Immature natural killer cell (primary cell): Measurements from ENCODE around the gene DPEP3. TPM values are rescaled to one million over a fixed set of nuclear protein-coding genes. Genes with fewer than 3 reads are reported as not detected.

ENCODE experiments used
- DNase-seq, 3 donors: peaks; one replicate each; pipeline ENCODE4 v3.0.0; 2022; ENCODE audit warnings: mixed read lengths in 1 of 3
- H3K27ac Mint-ChIP-seq, 6 donors: one replicate each; pipeline ENCODE4 v1.8.0; 2020; ENCODE audit warnings: mixed read lengths in 6 of 6, mild to moderate bottlenecking in 5 of 6, inconsistent platforms in 4 of 6, moderate library complexity in 3 of 6
- H3K27me3 Mint-ChIP-seq, 3 donors: one replicate each; pipeline ENCODE4 v1.8.0; 2020 to 2021; ENCODE audit warnings: low read depth in 3 of 3, mild to moderate bottlenecking in 3 of 3, mixed read lengths in 3 of 3, moderate library complexity in 3 of 3, inconsistent platforms in 1 of 3
- H3K36me3 Mint-ChIP-seq, 3 donors: one replicate each; pipeline ENCODE4 v1.8.0; 2020; ENCODE audit warnings: mixed read lengths in 3 of 3, inconsistent platforms in 2 of 3, mild to moderate bottlenecking in 2 of 3
- H3K4me1 Mint-ChIP-seq, 2 donors: one replicate each; pipeline ENCODE4 v1.8.0; 2020; ENCODE audit warnings: inconsistent platforms in 2 of 2, mild to moderate bottlenecking in 2 of 2, mixed read lengths in 2 of 2, moderate library complexity in 1 of 2
- H3K4me3 Mint-ChIP-seq, 5 donors: one replicate each; pipeline ENCODE4 v1.8.0; 2020; ENCODE audit warnings: mild to moderate bottlenecking in 5 of 5, mixed read lengths in 5 of 5, inconsistent platforms in 3 of 5, moderate library complexity in 3 of 5
- H3K9me3 Mint-ChIP-seq, 6 donors: one replicate each; pipeline ENCODE4 v1.8.0; 2020; ENCODE audit warnings: mild to moderate bottlenecking in 6 of 6, mixed read lengths in 6 of 6, inconsistent platforms in 4 of 6, moderate library complexity in 3 of 6
- polyA plus RNA-seq, 3 donors: library from polyadenylated mRNA; unstranded; fragments of 300-500 nt; fragmentation: Illumina TruSeq; gene quantifications; one replicate each; pipeline ENCODE4 v1.2.3, GENCODE V29; 2021

DPEP3 gene
- polyA plus RNA-seq, 3 donors from 2014 or later: 0.11 TPM; not detected in 2

DNA sequence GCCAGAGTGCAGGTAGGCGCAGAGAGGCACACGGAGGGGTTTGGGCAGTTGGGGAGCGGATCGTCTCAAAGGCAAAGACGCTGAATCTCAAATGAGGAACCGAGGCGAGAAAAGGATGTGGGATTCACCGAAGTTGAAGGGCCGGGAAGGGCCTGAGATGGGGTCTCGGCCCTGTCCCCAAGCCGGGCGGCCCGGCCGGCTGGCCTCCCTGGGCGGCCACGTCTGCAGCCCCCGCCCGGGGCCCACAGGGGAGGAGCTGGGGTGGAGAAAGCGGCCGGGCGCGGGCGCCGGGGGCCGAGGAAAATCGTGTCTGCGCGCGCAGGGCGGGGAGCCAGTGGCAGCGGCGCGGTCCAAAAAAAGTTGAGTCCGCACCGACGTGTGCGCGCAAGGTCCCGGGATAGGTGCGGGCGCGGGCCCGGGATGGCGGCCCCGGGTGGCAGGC lies 12.3 kb downstream of the DPEP3 start:
- peaks cover 24 to 25% of the 10 kb centered on the region in 2 donors for H3K4me1 Mint-ChIP-seq
- H3K36me3 Mint-ChIP-seq: peaks cover 0 to under 1% (median 0%) of the 10 kb centered on the region in 3 donors
- H3K27ac Mint-ChIP-seq: peak overlapping the region; percentile 66 to 95 (median 90)
- DNase-seq: peak in 2 of 3 donors; percentile 8 to 32
- H3K27me3 Mint-ChIP-seq: peaks cover 2 to 9% (median 5%) of the 10 kb centered on the region in 3 donors
- peak overlapping the region; percentile 89 to 96 (median 96) for H3K4me3 Mint-ChIP-seq
- H3K9me3 Mint-ChIP-seq: no peaks in the 10 kb centered on the region

DNA sequence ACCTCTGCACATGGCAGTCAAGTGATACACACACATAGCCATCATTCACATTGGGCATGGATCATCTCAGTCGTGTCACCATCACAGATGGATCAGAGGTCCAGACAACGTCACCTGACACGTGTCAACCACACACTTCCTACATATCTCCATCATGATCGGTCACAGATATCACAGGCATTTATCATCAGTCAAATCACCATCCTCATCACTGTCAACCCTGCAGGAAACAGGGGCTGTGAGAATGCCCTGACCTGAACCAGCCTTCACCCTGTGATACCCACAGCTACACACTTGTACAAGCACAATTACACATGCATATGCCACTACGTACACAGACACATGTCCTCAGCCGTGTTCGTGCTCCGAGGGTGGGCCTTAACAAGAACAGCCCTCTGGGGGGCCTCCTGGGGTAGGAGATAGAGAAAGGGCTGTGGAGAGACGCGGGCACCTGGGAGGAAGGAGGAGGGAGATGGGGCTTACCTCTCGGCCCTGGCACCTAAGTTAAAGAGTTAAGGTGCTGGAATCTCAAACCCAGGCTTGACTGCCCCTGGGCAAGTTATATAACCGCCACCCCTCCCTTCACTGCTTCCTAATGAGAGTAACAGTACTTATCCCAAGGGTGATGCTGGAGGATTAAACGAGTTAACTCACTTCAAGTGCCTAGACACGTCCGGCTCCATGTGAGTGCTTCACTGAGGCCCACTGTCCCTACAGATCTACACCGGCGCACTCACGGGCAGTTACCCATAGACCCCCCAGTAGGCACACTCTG lies 12.9 kb downstream of the DPEP3 start:
- H3K4me3 Mint-ChIP-seq: peak overlapping the region; percentile 89 to 96 (median 96)
- H3K9me3 Mint-ChIP-seq: no peaks in the 10 kb centered on the region
- peak overlapping the region; percentile 66 to 95 (median 90) for H3K27ac Mint-ChIP-seq
- H3K4me1 Mint-ChIP-seq: peaks cover 24 to 25% of the 10 kb centered on the region in 2 donors
- DNase-seq: peak; percentile 25 to 41 (median 36)
- H3K27me3 Mint-ChIP-seq: peaks cover 2 to 9% (median 5%) of the 10 kb centered on the region in 3 donors
- H3K36me3 Mint-ChIP-seq: peaks cover 0 to 4% (median 0%) of the 10 kb centered on the region in 3 donors

DNA sequence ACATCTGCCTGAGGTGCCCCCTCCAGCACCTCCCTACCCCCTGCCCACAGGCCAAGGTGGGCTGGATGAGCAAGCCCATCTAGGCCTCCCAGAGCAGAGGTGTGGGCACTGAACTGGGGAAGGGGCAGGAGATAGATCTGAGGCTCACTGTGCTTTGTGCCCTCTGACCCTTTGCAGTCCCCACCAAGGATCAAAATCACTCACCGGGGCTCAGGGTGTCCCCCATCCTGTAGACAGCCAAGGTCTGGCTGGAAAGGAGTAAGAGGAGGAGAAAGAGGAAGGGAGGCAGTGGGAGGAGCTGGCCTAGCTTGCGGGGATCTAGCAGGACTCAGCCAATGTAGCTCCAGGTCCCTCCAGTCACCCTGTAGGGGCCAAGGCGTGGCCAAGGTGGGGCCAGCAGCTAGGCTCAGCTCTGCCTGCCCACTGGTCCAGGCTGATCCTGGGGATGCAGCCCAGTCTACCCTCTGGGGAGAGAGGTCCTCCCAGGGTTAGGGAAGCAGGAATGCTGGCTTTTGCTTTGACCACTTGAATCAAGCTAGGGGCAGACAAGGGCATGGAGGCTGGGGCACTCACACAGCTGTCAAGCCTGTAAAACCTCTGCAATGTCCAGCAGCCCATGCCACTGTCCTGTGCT lies 13.6 kb downstream of the DPEP3 start:
- peaks cover 0 to 4% (median 0%) of the 10 kb centered on the region in 3 donors for H3K36me3 Mint-ChIP-seq
- no peak for DNase-seq
- H3K27ac Mint-ChIP-seq: peak overlapping the region in 5 of 6 donors; percentile 63 to 95 (median 88)
- H3K4me3 Mint-ChIP-seq: peak overlapping the region; percentile 89 to 96 (median 96)
- no peaks in the 10 kb centered on the region for H3K9me3 Mint-ChIP-seq
- peaks cover 2 to 9% (median 5%) of the 10 kb centered on the region in 3 donors for H3K27me3 Mint-ChIP-seq
- H3K4me1 Mint-ChIP-seq: peaks cover 24 to 25% of the 10 kb centered on the region in 2 donors

DNA sequence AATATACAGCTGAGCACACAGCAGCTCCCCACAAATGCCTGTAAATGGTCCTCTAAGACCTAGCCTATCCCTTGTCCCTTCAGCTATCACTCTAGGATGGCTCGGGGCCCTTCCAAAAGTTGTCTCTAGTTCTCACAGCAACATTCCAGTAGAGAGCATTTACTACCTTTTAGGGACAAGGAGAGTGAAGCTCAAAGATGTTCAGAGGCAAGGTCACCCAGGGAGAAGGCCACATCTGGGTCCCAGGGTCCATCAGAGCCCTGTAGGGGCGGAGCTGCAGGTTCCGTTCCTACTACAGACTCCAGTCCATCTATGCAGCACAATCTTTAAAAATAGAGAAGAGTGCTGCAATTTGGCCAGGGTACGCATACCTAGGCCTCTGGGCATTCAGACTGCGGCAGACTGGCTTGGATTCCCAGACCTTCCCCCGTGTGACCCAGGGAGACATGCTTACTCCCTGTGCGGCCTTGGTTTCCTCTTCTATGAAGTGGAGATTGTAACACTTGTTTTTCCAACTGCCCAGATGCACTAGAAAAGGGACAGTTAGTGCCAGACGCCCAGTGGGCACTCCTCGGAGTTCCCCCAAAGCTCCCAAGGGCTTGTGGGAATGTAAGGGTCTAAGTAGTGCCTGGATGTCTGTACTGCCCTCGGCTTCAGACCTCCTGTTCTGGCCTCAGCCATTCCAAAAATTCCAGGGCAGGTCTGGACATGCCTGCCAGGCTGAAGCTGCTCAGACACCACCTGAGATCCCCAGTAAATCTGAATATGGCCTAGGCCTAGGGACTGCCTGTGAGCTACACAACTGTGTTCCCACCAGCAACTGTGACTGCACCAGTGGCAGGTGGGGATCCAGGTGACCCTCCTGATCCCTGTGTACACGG lies 14.4 kb downstream of the DPEP3 start:
- no peak for DNase-seq
- Mint-ChIP-seq H3K27me3 (peaks cover 2 to 9% (median 5%) of the 10 kb centered on the region in 3 donors), H3K9me3 (no peaks in the 10 kb centered on the region), H3K4me1 (peaks cover 24 to 25% of the 10 kb centered on the region in 2 donors), H3K27ac (no peak overlapping the region), H3K36me3 (peaks cover 0 to 4% (median 3%) of the 10 kb centered on the region in 3 donors), H3K4me3 (no peak overlapping the region)

DNA sequence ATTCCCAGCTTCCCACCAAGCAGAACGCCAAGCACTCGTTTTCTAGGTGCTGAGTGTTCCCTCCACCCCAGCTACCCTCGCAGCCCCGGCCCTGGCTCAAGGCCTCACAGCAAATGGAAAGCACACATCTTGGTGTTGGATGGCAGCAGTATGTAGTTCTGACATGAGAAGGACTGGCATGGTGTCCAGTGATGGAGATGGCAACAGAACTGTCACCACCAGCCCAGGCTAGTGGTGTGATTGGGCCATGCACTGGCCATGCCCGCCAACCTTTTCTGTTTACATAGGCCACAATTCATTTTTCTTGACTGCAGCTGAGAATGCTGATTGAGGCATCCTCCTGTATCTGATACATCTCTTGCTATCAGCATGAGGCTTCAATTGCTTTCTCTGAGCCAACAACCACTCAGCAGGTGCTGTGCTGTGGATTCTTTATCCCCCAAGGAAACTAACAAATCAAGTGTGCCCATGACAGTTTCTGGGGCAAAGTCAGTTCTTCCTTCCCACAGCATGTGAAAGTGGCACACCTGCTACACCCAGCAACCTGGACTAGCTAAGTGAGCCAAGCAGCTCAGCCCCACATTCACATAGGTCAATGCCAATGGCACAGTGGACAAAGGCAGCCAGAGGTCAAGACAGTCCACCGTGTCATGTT lies 15.7 kb downstream of the DPEP3 start:
- Mint-ChIP-seq H3K4me3 (no peak overlapping the region), H3K36me3 (peaks cover 0 to 8% (median 4%) of the 10 kb centered on the region in 3 donors), H3K4me1 (peaks cover 22 to 24% of the 10 kb centered on the region in 2 donors), H3K27me3 (peaks cover 2 to 9% (median 3%) of the 10 kb centered on the region in 3 donors), H3K27ac (peak overlapping the region in 2 of 6 donors; percentile 17 to 40), H3K9me3 (no peaks in the 10 kb centered on the region)
- no peak for DNase-seq

DNA sequence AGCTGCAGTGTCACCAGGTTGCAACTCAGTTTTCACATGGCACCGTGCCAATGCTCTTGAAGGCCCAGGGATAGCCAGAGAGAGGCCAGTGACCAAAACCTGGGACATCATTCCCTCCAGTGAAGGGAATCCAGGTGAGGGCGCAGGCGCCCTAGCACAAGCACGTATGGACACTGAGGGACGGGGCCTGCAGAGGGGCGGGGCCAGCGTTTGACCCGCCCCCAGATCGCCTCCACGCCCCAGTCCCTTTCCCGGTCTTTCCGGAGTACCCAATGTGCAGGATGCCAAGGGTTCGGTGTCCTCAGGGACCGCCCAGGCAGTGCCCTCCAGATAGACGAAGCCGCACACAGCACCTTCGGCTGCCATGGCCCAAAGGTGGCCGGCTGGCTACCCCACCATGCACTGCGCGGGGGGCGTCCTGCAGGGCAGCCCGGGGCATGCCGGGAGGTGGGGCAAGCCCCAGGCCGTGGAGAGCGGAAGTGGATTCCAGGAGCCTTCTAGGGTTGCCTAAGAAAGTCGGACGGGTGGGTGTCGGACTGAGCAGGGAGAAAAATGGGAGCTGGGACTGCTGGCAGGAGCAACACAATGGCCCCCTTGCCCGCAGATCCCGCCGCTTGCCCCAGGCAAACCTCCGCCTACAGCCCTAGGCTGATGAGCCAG lies 16.5 kb downstream of the DPEP3 start:
- Mint-ChIP-seq H3K4me3 (no peak overlapping the region), H3K4me1 (peaks cover 15 to 19% of the 10 kb centered on the region in 2 donors), H3K36me3 (peaks cover 0 to 8% (median 4%) of the 10 kb centered on the region in 3 donors), H3K9me3 (no peaks in the 10 kb centered on the region), H3K27ac (no peak overlapping the region), H3K27me3 (peaks cover 2 to 8% (median 3%) of the 10 kb centered on the region in 3 donors)
- DNase-seq: no peak

DNA sequence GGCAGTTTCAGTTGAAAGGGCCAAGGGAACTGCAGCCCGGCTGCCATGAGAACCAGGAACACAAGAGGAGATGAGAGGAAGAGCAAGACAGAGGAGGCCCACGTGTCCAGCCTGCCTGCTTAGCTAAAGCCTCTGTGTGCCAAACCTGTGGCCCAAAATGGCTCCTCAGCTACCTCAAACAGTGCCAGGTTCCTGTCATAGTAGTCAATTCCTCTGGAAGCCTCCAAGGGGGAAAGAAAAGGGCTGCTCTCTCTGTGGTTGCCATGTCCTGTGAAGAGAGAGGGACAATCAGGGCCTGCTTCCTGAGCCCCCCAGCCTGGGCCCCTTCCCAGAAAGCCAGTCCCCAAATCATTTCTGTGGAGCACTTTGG lies 17.0 kb downstream of the DPEP3 start:
- peaks cover 15 to 17% of the 10 kb centered on the region in 2 donors for H3K4me1 Mint-ChIP-seq
- H3K4me3 Mint-ChIP-seq: no peak overlapping the region
- peaks cover 0 to 11% (median 4%) of the 10 kb centered on the region in 3 donors for H3K36me3 Mint-ChIP-seq
- peak overlapping the region in 1 of 6 donors; percentile 82 for H3K27ac Mint-ChIP-seq
- H3K27me3 Mint-ChIP-seq: peaks cover 2 to 5% (median 3%) of the 10 kb centered on the region in 3 donors
- no peak for DNase-seq
- H3K9me3 Mint-ChIP-seq: no peaks in the 10 kb centered on the region

DNA sequence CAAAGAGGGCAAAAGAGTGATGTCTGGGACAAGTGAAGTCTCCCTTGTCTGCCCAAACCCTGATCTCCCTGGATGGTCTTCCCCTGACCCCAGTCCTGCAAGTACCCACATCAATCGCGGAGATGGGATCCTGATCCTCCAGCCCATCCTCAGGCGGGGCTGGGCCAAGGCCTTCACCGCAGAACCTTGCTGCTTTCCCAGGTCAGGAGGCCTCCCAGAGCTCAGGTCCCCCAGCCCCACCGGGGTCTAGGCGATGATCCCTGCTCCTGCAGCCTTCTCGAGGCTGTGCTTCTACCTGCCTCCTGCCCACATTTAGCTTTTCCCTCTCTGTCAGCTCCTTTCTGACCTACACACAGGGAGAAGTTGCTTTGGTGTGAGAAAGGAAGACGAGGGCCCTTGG lies 18.2 kb downstream of the DPEP3 start:
- Mint-ChIP-seq H3K27ac (no peak overlapping the region), H3K4me1 (peaks cover 6 to 10% of the 10 kb centered on the region in 2 donors), H3K27me3 (peaks cover 0 to under 1% (median 0%) of the 10 kb centered on the region in 3 donors), H3K4me3 (no peak overlapping the region), H3K36me3 (peaks cover 0 to 13% (median 4%) of the 10 kb centered on the region in 3 donors), H3K9me3 (no peaks in the 10 kb centered on the region)
- DNase-seq: no peak

DNA sequence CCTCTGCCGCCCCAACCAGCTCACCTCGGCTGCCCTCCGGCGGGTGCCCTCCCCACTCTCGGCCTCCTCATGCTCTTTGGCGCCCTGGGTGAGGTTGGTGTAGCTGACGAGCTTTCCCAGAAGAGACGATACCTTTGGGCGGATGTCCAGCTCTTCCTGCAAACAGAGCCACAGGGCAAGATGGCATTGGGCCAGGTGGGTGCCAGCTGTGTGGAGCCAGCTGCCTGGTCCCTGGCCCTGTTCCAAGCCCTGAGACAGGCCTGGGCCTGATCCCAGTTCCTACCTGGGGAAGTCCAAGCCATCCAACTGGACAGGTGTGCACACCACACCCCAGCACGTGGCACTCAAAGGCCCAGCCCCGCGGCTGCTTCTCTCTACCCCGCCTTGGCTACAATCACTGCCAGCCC lies 18.7 kb downstream of the DPEP3 start:
- Mint-ChIP-seq H3K36me3 (peaks cover 0 to 13% (median 4%) of the 10 kb centered on the region in 3 donors), H3K27ac (no peak overlapping the region), H3K27me3 (no peaks in the 10 kb centered on the region), H3K4me3 (no peak overlapping the region), H3K4me1 (peaks cover under 1 to 4% of the 10 kb centered on the region in 2 donors), H3K9me3 (no peaks in the 10 kb centered on the region)
- DNase-seq: no peak

DNA sequence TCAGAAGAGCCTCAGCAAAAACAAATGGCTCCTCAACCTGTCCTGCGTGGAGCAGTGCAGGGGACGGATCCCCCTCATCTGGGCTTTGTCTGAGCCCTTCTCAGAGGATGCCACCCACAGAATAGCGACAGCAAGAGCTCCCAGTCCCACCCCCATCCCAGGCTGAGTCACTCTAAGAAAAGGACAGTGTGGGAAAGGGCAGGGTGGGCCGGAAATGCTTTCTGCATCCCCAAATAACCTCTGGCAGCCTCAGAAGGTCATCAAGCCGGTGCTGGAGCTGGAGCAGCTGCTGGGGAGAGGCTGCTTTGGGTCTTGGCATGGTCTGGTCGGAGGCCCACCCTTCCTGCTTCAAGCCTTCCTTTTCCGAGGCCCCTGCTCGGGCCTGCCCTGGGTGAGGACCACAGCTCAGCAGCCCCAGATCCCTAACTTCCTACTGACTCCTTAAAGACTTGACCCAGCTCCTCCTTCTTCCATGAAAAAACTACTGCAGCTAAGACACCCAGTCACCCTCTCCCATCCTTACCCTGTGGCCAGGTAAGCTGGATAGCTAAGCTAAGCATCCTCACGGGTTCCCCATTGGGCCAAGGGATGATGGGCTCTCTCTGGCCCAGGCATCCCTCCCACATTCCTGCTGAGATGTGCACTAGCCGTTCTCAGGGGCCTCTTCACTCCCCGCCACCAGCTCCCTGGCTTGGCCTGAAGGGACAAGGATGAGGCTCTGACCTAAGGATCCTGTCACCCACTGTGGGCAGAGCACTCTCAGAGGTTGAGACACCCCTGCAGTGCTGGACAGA lies 20.6 kb downstream of the DPEP3 start:
- H3K36me3 Mint-ChIP-seq: peaks cover 0 to 13% (median 4%) of the 10 kb centered on the region in 3 donors
- no peak for DNase-seq
- H3K27ac Mint-ChIP-seq: no peak overlapping the region
- no peaks in the 10 kb centered on the region for H3K9me3 Mint-ChIP-seq
- H3K4me1 Mint-ChIP-seq: no peaks in the 10 kb centered on the region
- H3K4me3 Mint-ChIP-seq: no peak overlapping the region
- no peaks in the 10 kb centered on the region for H3K27me3 Mint-ChIP-seq

DNA sequence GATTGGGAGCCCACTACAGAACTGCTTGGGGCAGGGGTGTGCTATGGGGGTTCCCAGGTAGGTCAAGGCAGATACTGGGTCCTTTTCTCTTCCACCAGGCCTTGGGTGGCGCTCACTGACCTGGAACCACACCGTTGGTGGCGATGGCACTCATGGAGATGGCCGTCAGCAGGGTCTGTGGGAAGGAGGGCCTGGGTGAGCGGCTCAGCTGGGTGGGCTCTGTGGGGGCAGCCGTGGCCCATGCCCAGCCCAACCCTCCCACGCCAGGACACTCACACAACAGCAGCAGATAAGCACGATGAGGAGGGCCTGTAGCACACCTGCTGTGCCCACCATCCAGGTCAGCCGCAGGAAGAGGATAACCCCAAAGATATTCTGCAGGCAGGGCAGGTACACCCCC lies 22.7 kb downstream of the DPEP3 start:
- H3K4me3 Mint-ChIP-seq: no peak overlapping the region
- no peak overlapping the region for H3K27ac Mint-ChIP-seq
- no peaks in the 10 kb centered on the region for H3K9me3 Mint-ChIP-seq
- no peak for DNase-seq
- H3K4me1 Mint-ChIP-seq: no peaks in the 10 kb centered on the region
- peaks cover 0 to 13% (median under 1%) of the 10 kb centered on the region in 3 donors for H3K36me3 Mint-ChIP-seq
- no peaks in the 10 kb centered on the region for H3K27me3 Mint-ChIP-seq
